GM23338 (cell line): ENCODE results near the gene ZSCAN2. TPM values are rescaled to one million over a fixed set of nuclear protein-coding genes. Genes with fewer than 3 reads are reported as not detected.

Source experiments
- ATAC-seq: fragments of 200-7000 bp; cut with Tn5 transposase; 3 replicates; pipeline ENCODE4 v1.9.1; 2020
- DNase-seq: peaks from one replicate; pipeline ENCODE4 v3.0.0-alpha.2; 2015; ENCODE audit warnings: low spot score
- H2AFZ ChIP-seq: fragments of 200-600 bp; sonication (generic); 2 replicates; pipeline ENCODE4 v1.8.0; 2016; ENCODE audit warnings: antibody characterized with exemption, mild to moderate bottlenecking, moderate library complexity
- H3F3A ChIP-seq: fragments of 200-600 bp; sonication (generic); replicated peaks from 2 replicates; pipeline ENCODE4 v1.8.0; 2017; ENCODE audit warnings: antibody characterized with exemption, mixed run types, low read depth
- H3K27ac ChIP-seq: fragments of 200-600 bp; sonication (generic); 2 replicates; pipeline ENCODE4 v1.6.1; 2016; ENCODE audit warnings: low read depth
- H3K27me3 ChIP-seq: fragments of 200-600 bp; sonication (generic); 2 replicates; pipeline ENCODE4 v1.8.0; 2016; ENCODE audit warnings: mild to moderate bottlenecking, mixed run types, moderate library complexity; ENCODE audit not compliant: insufficient read depth
- H3K36me3 ChIP-seq: fragments of 200-600 bp; sonication (generic); 2 replicates; pipeline ENCODE4 v1.8.0; 2016; ENCODE audit warnings: mild to moderate bottlenecking; ENCODE audit not compliant: insufficient read depth
- H3K4me1 ChIP-seq: fragments of 200-600 bp; sonication (generic); 2 replicates; pipeline ENCODE4 v1.8.0; 2016; ENCODE audit warnings: mild to moderate bottlenecking, moderate library complexity; ENCODE audit not compliant: insufficient read depth
- H3K4me2 ChIP-seq: fragments of 200-600 bp; sonication (generic); 2 replicates; pipeline ENCODE4 v1.7.1; 2017; ENCODE audit warnings: mixed run types
- H3K4me3 ChIP-seq: fragments of 200-600 bp; sonication (generic); 2 replicates; pipeline ENCODE4 v1.6.1; 2016; ENCODE audit warnings: mixed run types
- H3K79me2 ChIP-seq: fragments of 200-600 bp; sonication (generic); replicated peaks from 2 replicates; pipeline ENCODE4 v1.8.0; 2017; ENCODE audit warnings: mild to moderate bottlenecking; ENCODE audit not compliant: insufficient read depth
- H3K9me2 ChIP-seq: fragments of 200-600 bp; sonication (generic); 2 replicates; pipeline ENCODE4 v1.8.0; 2017; ENCODE audit not compliant: insufficient read depth
- H4K20me1 ChIP-seq: fragments of 200-600 bp; sonication (generic); replicated peaks from 2 replicates; pipeline ENCODE4 v1.8.0; 2017; ENCODE audit warnings: mild to moderate bottlenecking; ENCODE audit not compliant: insufficient read depth
- H3K27ac Mint-ChIP-seq: 2 replicates; pipeline ENCODE4 v1.8.0; 2020; ENCODE audit warnings: inconsistent platforms, mild to moderate bottlenecking, moderate library complexity, mixed read lengths
- H3K27me3 Mint-ChIP-seq: 3 replicates; pipeline ENCODE4 v1.8.0; 2022; ENCODE audit warnings: low read depth, mild to moderate bottlenecking, moderate library complexity, mixed read lengths, inconsistent platforms; ENCODE audit not compliant: insufficient read depth, poor library complexity
- H3K36me3 Mint-ChIP-seq: 3 replicates; pipeline ENCODE4 v1.8.0; 2021; ENCODE audit warnings: low read depth, mild to moderate bottlenecking, inconsistent platforms, moderate library complexity, mixed read lengths
- H3K4me1 Mint-ChIP-seq: 3 replicates; pipeline ENCODE4 v1.8.0; 2020; ENCODE audit warnings: mild to moderate bottlenecking, inconsistent platforms, mixed read lengths
- H3K4me3 Mint-ChIP-seq: 3 replicates; pipeline ENCODE4 v1.8.0; 2021; ENCODE audit warnings: moderate library complexity, mild to moderate bottlenecking, inconsistent platforms, mixed read lengths
- H3K9me3 Mint-ChIP-seq: 3 replicates; pipeline ENCODE4 v1.8.0; 2020; ENCODE audit warnings: moderate library complexity, mild to moderate bottlenecking, inconsistent platforms, mixed read lengths
- CREB1 ChIP-seq: fragments of 250-450 bp; sonication (Bioruptor Pico); IDR thresholded peaks from 2 replicates; pipeline ENCODE4 v1.5.0; 2020; ENCODE audit warnings: low read depth, mild to moderate bottlenecking, moderate library complexity
- EZH2 ChIP-seq: fragments of 200-600 bp; sonication (generic); IDR thresholded peaks from one replicate; pipeline ENCODE4 v1.8.0; 2017; ENCODE audit warnings: antibody characterized with exemption, mild to moderate bottlenecking, low read depth; ENCODE audit not compliant: unreplicated experiment
- EZH2phosphoT487 ChIP-seq: fragments of 200-600 bp; sonication (generic); IDR thresholded peaks from one replicate; pipeline ENCODE4 v1.8.1; 2018; ENCODE audit warnings: antibody characterized with exemption; ENCODE audit not compliant: unreplicated experiment
- JUNB ChIP-seq: IDR thresholded peaks from one replicate; pipeline ENCODE4 v1.6.1; 2016; ENCODE audit warnings: antibody characterized with exemption; ENCODE audit not compliant: unreplicated experiment
- NANOG ChIP-seq: IDR thresholded peaks from 2 replicates; pipeline ENCODE4 v1.6.1; 2016; ENCODE audit warnings: antibody characterized with exemption, borderline replicate concordance
- POLR2AphosphoS5 ChIP-seq: IDR thresholded peaks from 2 replicates; pipeline ENCODE4 v1.6.1; 2016; ENCODE audit warnings: antibody characterized with exemption, low read depth
- STAT1 ChIP-seq: IDR thresholded peaks from one replicate; pipeline ENCODE4 v1.6.1; 2016; ENCODE audit warnings: antibody characterized with exemption; ENCODE audit not compliant: unreplicated experiment
- ZNF114 ChIP-seq: fragments of 250-450 bp; sonication (Bioruptor Pico); IDR thresholded peaks from 2 replicates; pipeline ENCODE4 v1.5.0; 2020; ENCODE audit warnings: mild to moderate bottlenecking, moderate library complexity
- ZNF331 ChIP-seq: fragments of 250-450 bp; sonication (Bioruptor Pico); IDR thresholded peaks from 2 replicates; pipeline ENCODE4 v1.5.0; 2020; ENCODE audit warnings: low read depth, mild to moderate bottlenecking, moderate library complexity
- polyA plus RNA-seq: library from polyadenylated mRNA; unstranded; fragments of >200 nt; fragmentation: Nextera tagmentation; extraction: Ambion mirVana; gene quantifications from 2 replicates; pipeline ENCODE4 v1.2.1, GENCODE V29; 2016
- total RNA-seq: library from RNA; depleted of rRNA; stranded (reverse); fragments of >200 nt; shearing (Covaris generic); gene quantifications from 2 replicates; pipeline ENCODE4 v1.2.3, GENCODE V29; 2014
- TF ChIP-seq, protein P1 (sequence below), 2 experiments: fragments of 200-600 bp in 1 of 2; sonication (generic) in 1 of 2; conservative IDR thresholded peaks; 2 replicates each; pipeline versions ENCODE4 v1.5.1 to v1.6.1; 2016 to 2017; ENCODE audit warnings: antibody characterized with exemption in 2 of 2, low read depth in 2 of 2, mild to moderate bottlenecking in 2 of 2, moderate library complexity in 1 of 2
- TF ChIP-seq, protein P2 (sequence below): IDR thresholded peaks from 2 replicates; pipeline ENCODE4 v1.6.1; 2016; ENCODE audit warnings: antibody characterized with exemption
- TF ChIP-seq, protein P3 (sequence below): fragments of 250-450 bp; sonication (Bioruptor Pico); IDR thresholded peaks from 2 replicates; pipeline ENCODE4 v1.5.0; 2020; ENCODE audit warnings: mild to moderate bottlenecking, moderate library complexity
- TF ChIP-seq, protein P4 (sequence below): IDR thresholded peaks from one replicate; pipeline ENCODE4 v1.6.1; 2018; ENCODE audit warnings: antibody characterized with exemption; ENCODE audit not compliant: unreplicated experiment

The ZSCAN2 gene
- total and polyA plus RNA-seq, 2 experiments from 2014 or later: 45.8 to 63.9 TPM

DNA sequence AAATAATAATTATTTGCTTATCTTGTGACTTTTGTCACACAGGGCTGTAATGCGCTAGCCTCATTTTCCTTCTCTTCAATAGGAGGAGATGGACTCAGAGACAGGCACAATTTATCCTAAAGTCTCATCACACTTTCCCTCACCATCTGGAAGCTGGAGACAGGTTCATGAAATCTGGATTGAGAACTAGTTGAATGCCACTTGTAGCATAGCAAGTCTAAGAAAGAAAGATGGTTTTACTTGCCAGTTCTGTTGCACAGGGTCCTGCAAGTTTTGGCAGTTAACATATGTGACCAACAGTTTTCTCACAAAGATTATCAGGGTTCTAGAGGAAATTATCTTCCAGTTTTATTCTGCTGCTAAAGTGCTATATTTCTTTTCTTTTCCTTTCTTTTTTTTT, 9.0 kb upstream of the ZSCAN2 start:
- Histone ChIP-seq H3K9me2 (no peaks in the 10 kb centered on the region), H2AFZ (no peak overlapping the region), H3F3A (no peaks in the 10 kb centered on the region), H4K20me1 (no peaks in the 10 kb centered on the region), H3K27me3 (no peaks in the 10 kb centered on the region), H3K4me2 (no peak overlapping the region), H3K27ac (no peak overlapping the region), H3K4me3 (no peak overlapping the region), H3K79me2 (no peaks in the 10 kb centered on the region), H3K4me1 (peaks cover 17% of the 10 kb centered on the region; the same call in 1 of the 2 replicates), H3K36me3 (no peaks in the 10 kb centered on the region)
- peaks cover 28% of the 10 kb centered on the region for H3K4me1 Mint-ChIP-seq
- H3K27ac Mint-ChIP-seq: no peak overlapping the region
- DNase-seq (no peak), ATAC-seq (no peak)
- TF ChIP-seq JUNB (no peak), POLR2AphosphoS5 (no peak), NANOG (no peak), ZNF114 (CRISPR knock-in tag) (no peak), ZNF331 (no peak), CREB1 (no peak), EZH2phosphoT487 (no peak), STAT1 (no peak), EZH2 (no peak)
- TF ChIP-seq, protein P1, sequence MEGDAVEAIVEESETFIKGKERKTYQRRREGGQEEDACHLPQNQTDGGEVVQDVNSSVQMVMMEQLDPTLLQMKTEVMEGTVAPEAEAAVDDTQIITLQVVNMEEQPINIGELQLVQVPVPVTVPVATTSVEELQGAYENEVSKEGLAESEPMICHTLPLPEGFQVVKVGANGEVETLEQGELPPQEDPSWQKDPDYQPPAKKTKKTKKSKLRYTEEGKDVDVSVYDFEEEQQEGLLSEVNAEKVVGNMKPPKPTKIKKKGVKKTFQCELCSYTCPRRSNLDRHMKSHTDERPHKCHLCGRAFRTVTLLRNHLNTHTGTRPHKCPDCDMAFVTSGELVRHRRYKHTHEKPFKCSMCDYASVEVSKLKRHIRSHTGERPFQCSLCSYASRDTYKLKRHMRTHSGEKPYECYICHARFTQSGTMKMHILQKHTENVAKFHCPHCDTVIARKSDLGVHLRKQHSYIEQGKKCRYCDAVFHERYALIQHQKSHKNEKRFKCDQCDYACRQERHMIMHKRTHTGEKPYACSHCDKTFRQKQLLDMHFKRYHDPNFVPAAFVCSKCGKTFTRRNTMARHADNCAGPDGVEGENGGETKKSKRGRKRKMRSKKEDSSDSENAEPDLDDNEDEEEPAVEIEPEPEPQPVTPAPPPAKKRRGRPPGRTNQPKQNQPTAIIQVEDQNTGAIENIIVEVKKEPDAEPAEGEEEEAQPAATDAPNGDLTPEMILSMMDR (conservative IDR thresholded peaks at IDR 0.05; ENCODE audit: low read depth in 2 of 2): no peak
- TF ChIP-seq, protein P2, sequence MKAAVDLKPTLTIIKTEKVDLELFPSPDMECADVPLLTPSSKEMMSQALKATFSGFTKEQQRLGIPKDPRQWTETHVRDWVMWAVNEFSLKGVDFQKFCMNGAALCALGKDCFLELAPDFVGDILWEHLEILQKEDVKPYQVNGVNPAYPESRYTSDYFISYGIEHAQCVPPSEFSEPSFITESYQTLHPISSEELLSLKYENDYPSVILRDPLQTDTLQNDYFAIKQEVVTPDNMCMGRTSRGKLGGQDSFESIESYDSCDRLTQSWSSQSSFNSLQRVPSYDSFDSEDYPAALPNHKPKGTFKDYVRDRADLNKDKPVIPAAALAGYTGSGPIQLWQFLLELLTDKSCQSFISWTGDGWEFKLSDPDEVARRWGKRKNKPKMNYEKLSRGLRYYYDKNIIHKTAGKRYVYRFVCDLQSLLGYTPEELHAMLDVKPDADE: no peak
- TF ChIP-seq, protein P3, sequence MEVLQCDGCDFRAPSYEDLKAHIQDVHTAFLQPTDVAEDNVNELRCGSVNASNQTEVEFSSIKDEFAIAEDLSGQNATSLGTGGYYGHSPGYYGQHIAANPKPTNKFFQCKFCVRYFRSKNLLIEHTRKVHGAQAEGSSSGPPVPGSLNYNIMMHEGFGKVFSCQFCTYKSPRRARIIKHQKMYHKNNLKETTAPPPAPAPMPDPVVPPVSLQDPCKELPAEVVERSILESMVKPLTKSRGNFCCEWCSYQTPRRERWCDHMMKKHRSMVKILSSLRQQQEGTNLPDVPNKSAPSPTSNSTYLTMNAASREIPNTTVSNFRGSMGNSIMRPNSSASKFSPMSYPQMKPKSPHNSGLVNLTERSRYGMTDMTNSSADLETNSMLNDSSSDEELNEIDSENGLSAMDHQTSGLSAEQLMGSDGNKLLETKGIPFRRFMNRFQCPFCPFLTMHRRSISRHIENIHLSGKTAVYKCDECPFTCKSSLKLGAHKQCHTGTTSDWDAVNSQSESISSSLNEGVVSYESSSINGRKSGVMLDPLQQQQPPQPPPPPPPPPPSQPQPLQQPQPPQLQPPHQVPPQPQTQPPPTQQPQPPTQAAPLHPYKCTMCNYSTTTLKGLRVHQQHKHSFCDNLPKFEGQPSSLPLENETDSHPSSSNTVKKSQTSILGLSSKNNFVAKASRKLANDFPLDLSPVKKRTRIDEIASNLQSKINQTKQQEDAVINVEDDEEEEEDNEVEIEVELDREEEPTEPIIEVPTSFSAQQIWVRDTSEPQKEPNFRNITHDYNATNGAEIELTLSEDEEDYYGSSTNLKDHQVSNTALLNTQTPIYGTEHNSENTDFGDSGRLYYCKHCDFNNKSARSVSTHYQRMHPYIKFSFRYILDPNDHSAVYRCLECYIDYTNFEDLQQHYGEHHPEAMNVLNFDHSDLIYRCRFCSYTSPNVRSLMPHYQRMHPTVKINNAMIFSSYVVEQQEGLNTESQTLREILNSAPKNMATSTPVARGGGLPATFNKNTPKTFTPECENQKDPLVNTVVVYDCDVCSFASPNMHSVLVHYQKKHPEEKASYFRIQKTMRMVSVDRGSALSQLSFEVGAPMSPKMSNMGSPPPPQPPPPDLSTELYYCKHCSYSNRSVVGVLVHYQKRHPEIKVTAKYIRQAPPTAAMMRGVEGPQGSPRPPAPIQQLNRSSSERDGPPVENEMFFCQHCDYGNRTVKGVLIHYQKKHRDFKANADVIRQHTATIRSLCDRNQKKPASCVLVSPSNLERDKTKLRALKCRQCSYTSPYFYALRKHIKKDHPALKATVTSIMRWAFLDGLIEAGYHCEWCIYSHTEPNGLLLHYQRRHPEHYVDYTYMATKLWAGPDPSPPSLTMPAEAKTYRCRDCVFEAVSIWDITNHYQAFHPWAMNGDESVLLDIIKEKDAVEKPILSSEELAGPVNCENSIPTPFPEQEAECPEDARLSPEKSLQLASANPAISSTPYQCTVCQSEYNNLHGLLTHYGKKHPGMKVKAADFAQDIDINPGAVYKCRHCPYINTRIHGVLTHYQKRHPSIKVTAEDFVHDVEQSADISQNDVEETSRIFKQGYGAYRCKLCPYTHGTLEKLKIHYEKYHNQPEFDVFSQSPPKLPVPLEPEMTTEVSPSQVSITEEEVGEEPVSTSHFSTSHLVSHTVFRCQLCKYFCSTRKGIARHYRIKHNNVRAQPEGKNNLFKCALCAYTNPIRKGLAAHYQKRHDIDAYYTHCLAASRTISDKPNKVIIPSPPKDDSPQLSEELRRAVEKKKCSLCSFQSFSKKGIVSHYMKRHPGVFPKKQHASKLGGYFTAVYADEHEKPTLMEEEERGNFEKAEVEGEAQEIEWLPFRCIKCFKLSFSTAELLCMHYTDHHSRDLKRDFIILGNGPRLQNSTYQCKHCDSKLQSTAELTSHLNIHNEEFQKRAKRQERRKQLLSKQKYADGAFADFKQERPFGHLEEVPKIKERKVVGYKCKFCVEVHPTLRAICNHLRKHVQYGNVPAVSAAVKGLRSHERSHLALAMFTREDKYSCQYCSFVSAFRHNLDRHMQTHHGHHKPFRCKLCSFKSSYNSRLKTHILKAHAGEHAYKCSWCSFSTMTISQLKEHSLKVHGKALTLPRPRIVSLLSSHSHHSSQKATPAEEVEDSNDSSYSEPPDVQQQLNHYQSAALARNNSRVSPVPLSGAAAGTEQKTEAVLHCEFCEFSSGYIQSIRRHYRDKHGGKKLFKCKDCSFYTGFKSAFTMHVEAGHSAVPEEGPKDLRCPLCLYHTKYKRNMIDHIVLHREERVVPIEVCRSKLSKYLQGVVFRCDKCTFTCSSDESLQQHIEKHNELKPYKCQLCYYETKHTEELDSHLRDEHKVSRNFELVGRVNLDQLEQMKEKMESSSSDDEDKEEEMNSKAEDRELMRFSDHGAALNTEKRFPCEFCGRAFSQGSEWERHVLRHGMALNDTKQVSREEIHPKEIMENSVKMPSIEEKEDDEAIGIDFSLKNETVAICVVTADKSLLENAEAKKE: no peak
- TF ChIP-seq, protein P4, sequence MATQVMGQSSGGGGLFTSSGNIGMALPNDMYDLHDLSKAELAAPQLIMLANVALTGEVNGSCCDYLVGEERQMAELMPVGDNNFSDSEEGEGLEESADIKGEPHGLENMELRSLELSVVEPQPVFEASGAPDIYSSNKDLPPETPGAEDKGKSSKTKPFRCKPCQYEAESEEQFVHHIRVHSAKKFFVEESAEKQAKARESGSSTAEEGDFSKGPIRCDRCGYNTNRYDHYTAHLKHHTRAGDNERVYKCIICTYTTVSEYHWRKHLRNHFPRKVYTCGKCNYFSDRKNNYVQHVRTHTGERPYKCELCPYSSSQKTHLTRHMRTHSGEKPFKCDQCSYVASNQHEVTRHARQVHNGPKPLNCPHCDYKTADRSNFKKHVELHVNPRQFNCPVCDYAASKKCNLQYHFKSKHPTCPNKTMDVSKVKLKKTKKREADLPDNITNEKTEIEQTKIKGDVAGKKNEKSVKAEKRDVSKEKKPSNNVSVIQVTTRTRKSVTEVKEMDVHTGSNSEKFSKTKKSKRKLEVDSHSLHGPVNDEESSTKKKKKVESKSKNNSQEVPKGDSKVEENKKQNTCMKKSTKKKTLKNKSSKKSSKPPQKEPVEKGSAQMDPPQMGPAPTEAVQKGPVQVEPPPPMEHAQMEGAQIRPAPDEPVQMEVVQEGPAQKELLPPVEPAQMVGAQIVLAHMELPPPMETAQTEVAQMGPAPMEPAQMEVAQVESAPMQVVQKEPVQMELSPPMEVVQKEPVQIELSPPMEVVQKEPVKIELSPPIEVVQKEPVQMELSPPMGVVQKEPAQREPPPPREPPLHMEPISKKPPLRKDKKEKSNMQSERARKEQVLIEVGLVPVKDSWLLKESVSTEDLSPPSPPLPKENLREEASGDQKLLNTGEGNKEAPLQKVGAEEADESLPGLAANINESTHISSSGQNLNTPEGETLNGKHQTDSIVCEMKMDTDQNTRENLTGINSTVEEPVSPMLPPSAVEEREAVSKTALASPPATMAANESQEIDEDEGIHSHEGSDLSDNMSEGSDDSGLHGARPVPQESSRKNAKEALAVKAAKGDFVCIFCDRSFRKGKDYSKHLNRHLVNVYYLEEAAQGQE: no peak
- no peak overlapping the region for H3K4me3 Mint-ChIP-seq
- H3K36me3 Mint-ChIP-seq: peaks cover 23% of the 10 kb centered on the region
- H3K9me3 Mint-ChIP-seq: peaks cover 21% of the 10 kb centered on the region
- H3K27me3 Mint-ChIP-seq: peaks cover 27% of the 10 kb centered on the region
